ENCODE measurements around the gene YTHDF1.
"Not testable (repeated sequence)": the region's sequence is repeated elsewhere in the genome, so short reads cannot be mapped to it uniquely, and the experiment has no call there.

- TF ChIP-seq, protein P1, sequence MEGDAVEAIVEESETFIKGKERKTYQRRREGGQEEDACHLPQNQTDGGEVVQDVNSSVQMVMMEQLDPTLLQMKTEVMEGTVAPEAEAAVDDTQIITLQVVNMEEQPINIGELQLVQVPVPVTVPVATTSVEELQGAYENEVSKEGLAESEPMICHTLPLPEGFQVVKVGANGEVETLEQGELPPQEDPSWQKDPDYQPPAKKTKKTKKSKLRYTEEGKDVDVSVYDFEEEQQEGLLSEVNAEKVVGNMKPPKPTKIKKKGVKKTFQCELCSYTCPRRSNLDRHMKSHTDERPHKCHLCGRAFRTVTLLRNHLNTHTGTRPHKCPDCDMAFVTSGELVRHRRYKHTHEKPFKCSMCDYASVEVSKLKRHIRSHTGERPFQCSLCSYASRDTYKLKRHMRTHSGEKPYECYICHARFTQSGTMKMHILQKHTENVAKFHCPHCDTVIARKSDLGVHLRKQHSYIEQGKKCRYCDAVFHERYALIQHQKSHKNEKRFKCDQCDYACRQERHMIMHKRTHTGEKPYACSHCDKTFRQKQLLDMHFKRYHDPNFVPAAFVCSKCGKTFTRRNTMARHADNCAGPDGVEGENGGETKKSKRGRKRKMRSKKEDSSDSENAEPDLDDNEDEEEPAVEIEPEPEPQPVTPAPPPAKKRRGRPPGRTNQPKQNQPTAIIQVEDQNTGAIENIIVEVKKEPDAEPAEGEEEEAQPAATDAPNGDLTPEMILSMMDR (IDR thresholded peaks at IDR 0.05) = not testable (repeated sequence)
- not testable (repeated sequence) for TF ChIP-seq POLR2A (IDR thresholded peaks at IDR 0.05)
These were observed 58.5 kb downstream of the YTHDF1 start for GRCh38 chr20:63157431-63157830.
